Type B pancreatic cell (in vitro differentiated cells): ENCODE data around the gene TIMP2. TPM values are rescaled to one million over a fixed set of nuclear protein-coding genes. Genes with fewer than 3 reads are reported as not detected.

ENCODE experiments used
- DNase-seq: peaks from one replicate; pipeline ENCODE4 v3.0.0; 2021; ENCODE audit warnings: mixed read lengths; ENCODE audit not compliant: unreplicated experiment; ENCODE audit errors: extremely low spot score
- H3K27ac Mint-ChIP-seq: 2 replicates; pipeline ENCODE4 v1.8.0; 2021; ENCODE audit warnings: mild to moderate bottlenecking, mixed read lengths
- H3K27me3 Mint-ChIP-seq: 2 replicates; pipeline ENCODE4 v1.8.0; 2021; ENCODE audit warnings: mixed read lengths
- H3K36me3 Mint-ChIP-seq: 2 replicates; pipeline ENCODE4 v1.8.0; 2021; ENCODE audit warnings: mixed read lengths
- H3K4me1 Mint-ChIP-seq: one replicate; pipeline ENCODE4 v1.8.0; 2021; ENCODE audit warnings: mixed read lengths; ENCODE audit not compliant: unreplicated experiment
- H3K4me3 Mint-ChIP-seq: 2 replicates; pipeline ENCODE4 v1.8.0; 2021; ENCODE audit warnings: mild to moderate bottlenecking, mixed read lengths
- H3K9me3 Mint-ChIP-seq: 2 replicates; pipeline ENCODE4 v1.8.0; 2021; ENCODE audit warnings: mixed read lengths
- CTCF ChIP-seq: fragments of 200-600 bp; sonication (generic); conservative IDR thresholded peaks from 2 replicates; pipeline ENCODE4 v1.5.0; 2021; ENCODE audit warnings: antibody characterized with exemption, mild to moderate bottlenecking
- long read RNA-seq: library from polyadenylated mRNA; unstranded; transcript quantifications from one replicate; pipeline ENCODE4 v2.0.0, GENCODE V29; 2020
- total RNA-seq: library from RNA; stranded (reverse); gene quantifications from 2 replicates; pipeline ENCODE4 v1.2.1, GENCODE V29; 2021; ENCODE audit warnings: low replicate concordance

Gene TIMP2, protein sequence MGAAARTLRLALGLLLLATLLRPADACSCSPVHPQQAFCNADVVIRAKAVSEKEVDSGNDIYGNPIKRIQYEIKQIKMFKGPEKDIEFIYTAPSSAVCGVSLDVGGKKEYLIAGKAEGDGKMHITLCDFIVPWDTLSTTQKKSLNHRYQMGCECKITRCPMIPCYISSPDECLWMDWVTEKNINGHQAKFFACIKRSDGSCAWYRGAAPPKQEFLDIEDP
- total RNA-seq = 125 and 192 TPM in 2 replicates
- long read RNA-seq, partial matches to known transcripts = 1 of 42 reads
- long read RNA-seq, other reads (novel, unspliced or antisense) = 40 of 42 reads

GRCh38 chr17:78925234-78925633 lies at the start of gene TIMP2:
TSS of gene TIMP2 (minus strand) at chr17:78925387. CDS start at chr17:78925088, 299 bp downstream.
- Mint-ChIP-seq H3K4me3 (peak within 1 kb of the TSS; percentile 90), H3K36me3 (peaks cover 5% of the 10 kb centered on the region), H3K27ac (peak within 1 kb of the TSS; percentile 39), H3K4me1 (peaks cover 44% of the 10 kb centered on the region), H3K9me3 (no peaks in the 10 kb centered on the region), H3K27me3 (no peaks in the 10 kb centered on the region)
- DNase-seq = peak; percentile 92
- TF ChIP-seq CTCF = peak; percentile 71

- no peak for TF ChIP-seq CTCF
- Mint-ChIP-seq H3K4me1 (peaks cover 28% of the 10 kb centered on the region), H3K4me3 (no peak overlapping the region), H3K9me3 (no peaks in the 10 kb centered on the region), H3K27ac (no peak overlapping the region), H3K27me3 (no peaks in the 10 kb centered on the region), H3K36me3 (peaks cover 3% of the 10 kb centered on the region)
- DNase-seq = no peak
Measured at GRCh38 chr17:78973792-78974520, 48.8 kb upstream of the TIMP2 start.

DNA sequence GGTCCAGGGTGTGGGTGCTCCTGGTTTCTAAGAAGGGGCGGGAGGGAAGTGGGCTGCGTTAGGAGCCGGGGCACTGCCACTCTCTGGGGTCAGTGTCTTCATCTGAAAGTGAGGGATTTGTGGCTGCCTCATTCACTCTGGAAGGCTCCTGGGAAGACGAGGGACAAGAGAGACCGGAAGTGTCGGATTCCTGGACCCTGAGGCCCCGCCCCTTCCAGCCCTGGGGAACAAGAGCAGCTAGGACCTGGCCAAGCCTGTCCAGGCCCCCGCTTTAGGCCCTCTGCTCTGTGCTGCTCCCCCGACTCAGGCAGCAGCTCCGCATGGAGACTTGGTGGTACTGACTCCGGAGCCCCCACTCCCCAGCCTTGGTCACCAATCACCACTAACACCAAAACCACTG lies 48.0 kb upstream of the TIMP2 start:
- Mint-ChIP-seq H3K4me3 (no peak overlapping the region), H3K4me1 (peaks cover 28% of the 10 kb centered on the region), H3K27ac (no peak overlapping the region), H3K27me3 (no peaks in the 10 kb centered on the region), H3K36me3 (peaks cover 3% of the 10 kb centered on the region), H3K9me3 (no peaks in the 10 kb centered on the region)
- TF ChIP-seq CTCF = no peak
- DNase-seq = no peak

DNA sequence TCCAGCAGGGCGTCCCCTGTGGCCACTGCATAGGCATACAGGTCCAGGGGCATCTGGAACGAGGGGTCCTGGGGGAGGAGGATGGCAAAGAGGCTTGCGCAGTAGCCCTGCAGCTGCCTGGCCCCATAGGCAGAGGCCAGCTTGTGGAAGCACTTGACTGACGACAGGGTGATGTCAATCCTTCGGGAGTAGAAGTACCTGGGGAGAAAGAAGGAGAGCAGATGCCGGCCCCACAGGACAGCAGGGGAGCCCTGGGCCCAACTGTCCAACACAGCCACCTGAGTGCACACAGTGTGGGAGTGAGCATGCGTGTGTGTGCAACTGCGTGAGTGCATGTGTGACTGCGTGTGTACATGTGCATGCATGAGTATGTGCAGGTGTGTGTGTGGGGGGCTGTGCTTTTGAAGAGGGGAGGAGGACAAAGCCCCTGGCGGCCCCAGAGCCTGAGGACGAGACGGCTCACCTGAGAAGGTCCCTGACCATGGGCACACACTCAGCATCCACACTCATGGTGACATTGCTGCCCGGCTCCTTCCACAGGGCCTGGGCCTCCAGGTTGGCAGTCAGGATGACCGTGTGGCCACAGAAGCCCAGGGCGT lies 47.4 kb upstream of the TIMP2 start:
- Mint-ChIP-seq H3K4me1 (peaks cover 23% of the 10 kb centered on the region), H3K27me3 (no peaks in the 10 kb centered on the region), H3K9me3 (no peaks in the 10 kb centered on the region), H3K27ac (peak overlapping the region; percentile 65), H3K36me3 (peaks cover 3% of the 10 kb centered on the region), H3K4me3 (no peak overlapping the region)
- no peak for TF ChIP-seq CTCF
- no peak for DNase-seq

DNA sequence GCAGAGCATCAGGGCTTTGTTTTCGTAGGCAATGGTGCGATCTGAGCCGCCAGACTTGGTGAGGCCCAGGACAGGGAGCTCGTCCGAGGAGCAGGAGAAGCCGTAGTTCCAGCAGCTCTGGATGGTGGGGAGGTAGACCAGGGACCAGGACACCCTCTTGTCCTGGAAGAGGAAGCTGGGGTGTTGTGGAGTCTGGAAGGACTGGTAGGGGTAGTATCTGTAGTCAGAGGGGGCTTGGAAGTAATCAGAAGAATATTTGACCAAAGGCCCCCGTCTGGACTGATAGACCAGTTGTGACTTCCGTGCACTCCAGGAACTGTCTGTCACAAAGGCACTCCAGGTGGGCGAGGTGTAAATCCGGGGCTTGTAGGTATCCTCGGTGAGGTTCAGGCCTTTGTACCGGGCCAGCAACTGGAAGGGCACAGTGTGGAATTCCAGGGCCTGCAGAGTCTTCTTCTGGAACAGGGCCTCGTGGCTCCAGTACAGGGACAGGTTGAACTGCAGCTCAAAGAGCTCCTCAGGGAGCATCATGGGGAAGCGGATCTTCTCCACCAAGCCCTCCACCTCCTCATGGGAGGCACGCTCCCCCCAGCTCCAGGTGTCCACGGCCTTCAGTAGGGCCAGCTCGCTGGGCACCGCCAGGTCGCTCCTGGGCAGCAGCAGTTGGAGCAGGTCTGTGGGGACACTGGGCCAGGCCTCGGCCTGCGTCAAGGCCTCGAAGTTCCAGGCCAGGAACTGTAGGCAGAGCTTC lies 46.7 kb upstream of the TIMP2 start:
- Mint-ChIP-seq H3K36me3 (peaks cover 3% of the 10 kb centered on the region), H3K9me3 (no peaks in the 10 kb centered on the region), H3K27ac (peak overlapping the region; percentile 86), H3K27me3 (no peaks in the 10 kb centered on the region), H3K4me3 (no peak overlapping the region), H3K4me1 (peaks cover 18% of the 10 kb centered on the region)
- no peak for DNase-seq
- no peak for TF ChIP-seq CTCF
